Keratinocyte (primary cell): ENCODE data around the gene ERBB4. TPM values are rescaled to one million over a fixed set of nuclear protein-coding genes. Genes with fewer than 3 reads are reported as not detected.

ENCODE experiments used
- DNase-seq: peaks from one replicate; pipeline ENCODE4 v3.0.0-alpha.2; 2011; ENCODE audit warnings: low read depth, missing footprints, low spot score
- FAIRE-seq: peaks from 2 replicates; lab custom pipeline; 2011; peaks lifted over from hg19 to GRCh38; lab: Jason Lieb, UNC
- H2AFZ ChIP-seq: 2 replicates; pipeline ENCODE4 v1.6.0; 2012; ENCODE audit warnings: low read length, control low read depth, inconsistent platforms; ENCODE audit not compliant: control insufficient read depth
- H3K27ac ChIP-seq: 2 replicates; pipeline ENCODE4 v1.5.1; 2011; ENCODE audit warnings: low read length; ENCODE audit not compliant: control insufficient read depth, insufficient read depth
- H3K27me3 ChIP-seq: 3 replicates; pipeline ENCODE4 v1.6.0; 2011; ENCODE audit warnings: low read length; ENCODE audit not compliant: control insufficient read depth, insufficient read depth; ENCODE audit errors: extremely low read depth
- H3K36me3 ChIP-seq, 2 experiments: 2 replicates in 1 of 2; 3 replicates in 1 of 2; pipeline ENCODE4 v1.5.1; 2011; ENCODE audit warnings: low read length in 2 of 2, mild to moderate bottlenecking in 1 of 2; ENCODE audit not compliant: control insufficient read depth in 2 of 2, insufficient read depth in 2 of 2; ENCODE audit errors: extremely low read depth in 1 of 2
- H3K4me1 ChIP-seq: 3 replicates; pipeline ENCODE4 v1.5.1; 2011; ENCODE audit warnings: low read length; ENCODE audit not compliant: control insufficient read depth, insufficient read depth; ENCODE audit errors: extremely low read depth
- H3K4me2 ChIP-seq: 3 replicates; pipeline ENCODE4 v1.6.0; 2011; ENCODE audit warnings: low read depth, low read length; ENCODE audit not compliant: control insufficient read depth, insufficient read depth; ENCODE audit errors: extremely low read depth
- H3K4me3 ChIP-seq, 3 experiments: fragments of 200-600 bp in 1 of 3; sonication (generic) in 1 of 3; 2 replicates in 2 of 3; 3 replicates in 1 of 3; pipeline ENCODE4 v1.5.1; 2011 to 2016; ENCODE audit warnings: low read length in 3 of 3, mild to moderate bottlenecking in 3 of 3, control low read depth in 2 of 3, inconsistent platforms in 1 of 3, low read depth in 1 of 3, mixed read lengths in 1 of 3, mixed run types in 1 of 3, moderate library complexity in 1 of 3; ENCODE audit not compliant: control insufficient read depth in 2 of 3, insufficient read depth in 2 of 3; ENCODE audit errors: extremely low read depth in 1 of 3
- H3K79me2 ChIP-seq: 2 replicates; pipeline ENCODE4 v1.6.0; 2012; ENCODE audit warnings: low read length; ENCODE audit not compliant: control insufficient read depth, insufficient read depth
- H3K9ac ChIP-seq: 3 replicates; pipeline ENCODE4 v1.6.0; 2011; ENCODE audit warnings: low read length; ENCODE audit not compliant: control insufficient read depth, insufficient read depth; ENCODE audit errors: extremely low read depth
- H3K9me1 ChIP-seq: 3 replicates; pipeline ENCODE4 v1.6.0; 2011; ENCODE audit warnings: low read length; ENCODE audit not compliant: control insufficient read depth, insufficient read depth; ENCODE audit errors: extremely low read depth
- H3K9me3 ChIP-seq: 2 replicates; pipeline ENCODE4 v1.5.1; 2012; ENCODE audit warnings: low read depth, low read length; ENCODE audit not compliant: control insufficient read depth
- H4K20me1 ChIP-seq: 3 replicates; pipeline ENCODE4 v1.6.0; 2011; ENCODE audit warnings: low read length; ENCODE audit not compliant: control insufficient read depth, insufficient read depth; ENCODE audit errors: extremely low read depth
- CTCF ChIP-seq, 3 experiments: IDR thresholded peaks in 1 of 3; conservative IDR thresholded peaks in 1 of 3; optimal IDR thresholded peaks in 1 of 3; 2 replicates in 2 of 3; 3 replicates in 1 of 3; pipeline versions ENCODE3 to v1.5.1; 2011; ENCODE audit warnings: low read length in 3 of 3, mild to moderate bottlenecking in 3 of 3, moderate library complexity in 2 of 3, control low read depth in 1 of 3, inconsistent platforms in 1 of 3; ENCODE audit not compliant: insufficient read depth in 2 of 3; ENCODE audit errors: extremely low read depth in 1 of 3
- EZH2 ChIP-seq: IDR thresholded peaks from one replicate; pipeline ENCODE4 v1.6.1; 2012; ENCODE audit warnings: inconsistent platforms, mild to moderate bottlenecking, low read length, moderate library complexity
- dilution Hi-C: fragments of 300-500 bp; cut with MboI; formaldehyde crosslinking; loops from one replicate; pipeline ENCODE4 v1.7.0; 2020; ENCODE audit warnings: low sequenced_read_pairs; ENCODE audit not compliant: extremely low pct_ligation_motif_present
- polyA plus RNA-seq, 5 experiments: library from polyadenylated mRNA; depleted of rRNA in 3 of 5; stranded (reverse) in 3 of 5; stranded (forward) in 1 of 5; unstranded in 1 of 5; fragments of >200 nt; gene quantifications; 1 replicate in 1 of 5; 2 replicates in 3 of 5; 3 replicates in 1 of 5; pipeline versions ENCODE4 v1.2.1 to v1.2.3, GENCODE V29; 2011 to 2012; ENCODE audit warnings: missing spikeins in 2 of 5, low read depth in 1 of 5, low replicate concordance in 1 of 5

ERBB4 gene
- polyA plus RNA-seq, 1 donor (not counting 4 experiments of a cell fraction or from before 2014, with no cell fraction given), result 0.01 TPM

- no peak overlapping the region for H3K4me3 ChIP-seq
- dilution Hi-C loops, result no loop called here
- no peaks in the 10 kb centered on the region for H3K9me3 ChIP-seq
- H3K9ac ChIP-seq, result no peak overlapping the region
- no peaks in the 10 kb centered on the region for H4K20me1 ChIP-seq
- FAIRE-seq, result no peak
- no peaks in the 10 kb centered on the region for H3K79me2 ChIP-seq
- DNase-seq, result no peak
- no peaks in the 10 kb centered on the region for H3K36me3 ChIP-seq
- no peaks in the 10 kb centered on the region for H3K4me1 ChIP-seq
- no peaks in the 10 kb centered on the region for H3K27me3 ChIP-seq
- no peak overlapping the region for H2AFZ ChIP-seq
- no peak overlapping the region for H3K4me2 ChIP-seq
- no peaks in the 10 kb centered on the region for H3K9me1 ChIP-seq
- no peak overlapping the region for H3K27ac ChIP-seq
- TF ChIP-seq CTCF (optimal IDR thresholded peaks at IDR 0.05 in 1 of 3, IDR thresholded peaks at IDR 0.05 in 1 of 3, conservative IDR thresholded peaks at IDR 0.05 in 1 of 3; ENCODE audit: extremely low read depth in 1 of 3, insufficient read depth in 2 of 3, low read length in 3 of 3) (no peak), EZH2 (no peak)
Observed at GRCh38 chr2:211990335-211990734, 548.3 kb downstream of the ERBB4 start.

- H3K9me3 ChIP-seq, result no peaks in the 10 kb centered on the region
- no peaks in the 10 kb centered on the region for H3K79me2 ChIP-seq
- no peak overlapping the region for H2AFZ ChIP-seq
- H4K20me1 ChIP-seq, result no peaks in the 10 kb centered on the region
- H3K27ac ChIP-seq, result no peak overlapping the region
- FAIRE-seq (no peak), DNase-seq (no peak)
- dilution Hi-C loops, result no loop called here
- no peak overlapping the region for H3K9ac ChIP-seq
- H3K27me3 ChIP-seq, result no peaks in the 10 kb centered on the region
- TF ChIP-seq CTCF (optimal IDR thresholded peaks at IDR 0.05 in 1 of 3, IDR thresholded peaks at IDR 0.05 in 1 of 3, conservative IDR thresholded peaks at IDR 0.05 in 1 of 3; ENCODE audit: extremely low read depth in 1 of 3, insufficient read depth in 2 of 3, low read length in 3 of 3) (no peak), EZH2 (no peak)
- no peaks in the 10 kb centered on the region for H3K36me3 ChIP-seq
- H3K4me3 ChIP-seq, result no peak overlapping the region
- no peaks in the 10 kb centered on the region for H3K9me1 ChIP-seq
- H3K4me1 ChIP-seq, result no peaks in the 10 kb centered on the region
- H3K4me2 ChIP-seq, result no peak overlapping the region
Observed at GRCh38 chr2:211986313-211986712, 552.3 kb downstream of the ERBB4 start.
